ENCODE measurements around the gene STK33. TPM values are rescaled to one million over a fixed set of nuclear protein-coding genes. Genes with fewer than 3 reads are reported as not detected.
A peak's percentile ranks its signal among the peaks of the same experiment; 100 is the strongest.

The STK33 gene
- total and polyA plus RNA-seq, 2 of the 13 experiments (the other 11 are each of a cell fraction or from before 2014, with no cell fraction given), result 2.7 to 12.6 TPM

DNA sequence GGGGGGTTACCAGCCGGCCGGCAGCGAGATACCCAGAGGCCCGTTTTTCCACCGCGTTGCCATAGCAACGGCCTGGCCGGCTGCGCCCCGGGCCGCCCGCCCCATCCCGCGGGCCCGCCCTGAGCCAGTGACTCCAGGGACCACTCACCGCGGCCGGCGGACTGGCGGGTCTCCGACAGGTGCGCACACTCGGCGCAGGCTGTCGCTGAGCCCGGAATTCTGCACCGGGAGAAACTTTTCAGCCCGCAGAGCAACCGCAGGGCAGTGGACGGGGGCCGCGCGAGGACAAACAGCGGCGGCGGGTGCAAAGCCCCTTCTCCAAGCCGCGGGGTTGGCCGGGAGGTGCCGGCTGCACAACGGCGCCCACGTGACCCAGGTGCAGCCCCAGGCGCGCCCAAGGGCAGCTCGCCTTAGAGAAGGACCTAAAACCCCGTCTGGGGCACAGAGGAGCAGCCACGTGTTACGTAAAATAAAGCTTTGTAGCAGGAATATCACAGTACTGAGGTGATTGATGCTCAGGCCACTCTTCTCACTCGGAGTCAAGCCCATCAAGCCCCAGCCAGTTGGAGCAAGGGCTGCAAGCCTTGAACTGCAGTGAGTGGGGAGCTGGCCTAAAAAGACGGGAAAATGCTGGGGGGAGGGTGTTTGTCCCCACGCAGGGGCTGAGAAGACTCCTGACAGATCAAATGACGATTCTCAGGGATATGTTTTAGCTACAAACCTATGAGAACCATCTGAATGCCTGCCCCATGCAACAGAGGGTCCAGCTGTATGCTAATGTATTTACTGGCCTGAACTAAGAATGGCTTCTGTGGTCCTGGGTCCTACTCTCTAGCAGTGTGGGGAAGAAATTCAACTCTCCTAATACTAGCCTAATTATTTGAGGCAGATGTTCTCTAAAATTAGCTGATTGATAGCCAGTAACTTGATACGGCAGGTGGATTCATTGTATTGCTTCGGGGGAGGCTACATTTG, at the start of gene STK33 (continued):
- TF ChIP-seq TCF7 (IDR thresholded peaks at IDR 0.05; ENCODE audit: low read depth) (no peak), CENPX (CRISPR knock-in tag; IDR thresholded peaks at IDR 0.05) (no peak), FOXM1 (CRISPR knock-in tag; IDR thresholded peaks at IDR 0.05) (no peak), TBX2 (CRISPR knock-in tag; IDR thresholded peaks at IDR 0.05; ENCODE audit: borderline replicate concordance) (no peak), TRIM24 (CRISPR knock-in tag; IDR thresholded peaks at IDR 0.05) (no peak), ZBTB42 (CRISPR knock-in tag; IDR thresholded peaks at IDR 0.05) (no peak), ZNF660 (CRISPR knock-in tag; IDR thresholded peaks at IDR 0.05; ENCODE audit: borderline replicate concordance, low read depth) (no peak), FOXC1 (CRISPR knock-in tag; IDR thresholded peaks at IDR 0.05; ENCODE audit: borderline replicate concordance) (0 out of 2 replicates have a peak, but pooled peaks have one; percentile 42), ZBTB38 (CRISPR knock-in tag; IDR thresholded peaks at IDR 0.05) (peak; percentile 34; the same call in 1 of the 2 replicates), ZNF331 (CRISPR knock-in tag; IDR thresholded peaks at IDR 0.05) (no peak; the same call in 1 of the 2 replicates), JUN (CRISPR knock-in tag; IDR thresholded peaks at IDR 0.05) (no peak), DNMT1 (CRISPR knock-in tag; IDR thresholded peaks at IDR 0.05) (no peak)
- TF ChIP-seq, protein P1, sequence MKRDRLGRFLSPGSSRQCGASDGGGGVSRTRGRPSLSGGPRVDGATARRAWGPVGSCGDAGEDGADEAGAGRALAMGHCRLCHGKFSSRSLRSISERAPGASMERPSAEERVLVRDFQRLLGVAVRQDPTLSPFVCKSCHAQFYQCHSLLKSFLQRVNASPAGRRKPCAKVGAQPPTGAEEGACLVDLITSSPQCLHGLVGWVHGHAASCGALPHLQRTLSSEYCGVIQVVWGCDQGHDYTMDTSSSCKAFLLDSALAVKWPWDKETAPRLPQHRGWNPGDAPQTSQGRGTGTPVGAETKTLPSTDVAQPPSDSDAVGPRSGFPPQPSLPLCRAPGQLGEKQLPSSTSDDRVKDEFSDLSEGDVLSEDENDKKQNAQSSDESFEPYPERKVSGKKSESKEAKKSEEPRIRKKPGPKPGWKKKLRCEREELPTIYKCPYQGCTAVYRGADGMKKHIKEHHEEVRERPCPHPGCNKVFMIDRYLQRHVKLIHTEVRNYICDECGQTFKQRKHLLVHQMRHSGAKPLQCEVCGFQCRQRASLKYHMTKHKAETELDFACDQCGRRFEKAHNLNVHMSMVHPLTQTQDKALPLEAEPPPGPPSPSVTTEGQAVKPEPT (CRISPR knock-in tag; IDR thresholded peaks at IDR 0.05; ENCODE audit: low read depth), result peak; percentile 34; the same call in 1 of the 2 replicates
- TF ChIP-seq, protein P2, sequence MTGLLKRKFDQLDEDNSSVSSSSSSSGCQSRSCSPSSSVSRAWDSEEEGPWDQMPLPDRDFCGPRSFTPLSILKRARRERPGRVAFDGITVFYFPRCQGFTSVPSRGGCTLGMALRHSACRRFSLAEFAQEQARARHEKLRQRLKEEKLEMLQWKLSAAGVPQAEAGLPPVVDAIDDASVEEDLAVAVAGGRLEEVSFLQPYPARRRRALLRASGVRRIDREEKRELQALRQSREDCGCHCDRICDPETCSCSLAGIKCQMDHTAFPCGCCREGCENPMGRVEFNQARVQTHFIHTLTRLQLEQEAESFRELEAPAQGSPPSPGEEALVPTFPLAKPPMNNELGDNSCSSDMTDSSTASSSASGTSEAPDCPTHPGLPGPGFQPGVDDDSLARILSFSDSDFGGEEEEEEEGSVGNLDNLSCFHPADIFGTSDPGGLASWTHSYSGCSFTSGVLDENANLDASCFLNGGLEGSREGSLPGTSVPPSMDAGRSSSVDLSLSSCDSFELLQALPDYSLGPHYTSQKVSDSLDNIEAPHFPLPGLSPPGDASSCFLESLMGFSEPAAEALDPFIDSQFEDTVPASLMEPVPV (CRISPR knock-in tag; IDR thresholded peaks at IDR 0.05), result no peak
- TF ChIP-seq, protein P3, sequence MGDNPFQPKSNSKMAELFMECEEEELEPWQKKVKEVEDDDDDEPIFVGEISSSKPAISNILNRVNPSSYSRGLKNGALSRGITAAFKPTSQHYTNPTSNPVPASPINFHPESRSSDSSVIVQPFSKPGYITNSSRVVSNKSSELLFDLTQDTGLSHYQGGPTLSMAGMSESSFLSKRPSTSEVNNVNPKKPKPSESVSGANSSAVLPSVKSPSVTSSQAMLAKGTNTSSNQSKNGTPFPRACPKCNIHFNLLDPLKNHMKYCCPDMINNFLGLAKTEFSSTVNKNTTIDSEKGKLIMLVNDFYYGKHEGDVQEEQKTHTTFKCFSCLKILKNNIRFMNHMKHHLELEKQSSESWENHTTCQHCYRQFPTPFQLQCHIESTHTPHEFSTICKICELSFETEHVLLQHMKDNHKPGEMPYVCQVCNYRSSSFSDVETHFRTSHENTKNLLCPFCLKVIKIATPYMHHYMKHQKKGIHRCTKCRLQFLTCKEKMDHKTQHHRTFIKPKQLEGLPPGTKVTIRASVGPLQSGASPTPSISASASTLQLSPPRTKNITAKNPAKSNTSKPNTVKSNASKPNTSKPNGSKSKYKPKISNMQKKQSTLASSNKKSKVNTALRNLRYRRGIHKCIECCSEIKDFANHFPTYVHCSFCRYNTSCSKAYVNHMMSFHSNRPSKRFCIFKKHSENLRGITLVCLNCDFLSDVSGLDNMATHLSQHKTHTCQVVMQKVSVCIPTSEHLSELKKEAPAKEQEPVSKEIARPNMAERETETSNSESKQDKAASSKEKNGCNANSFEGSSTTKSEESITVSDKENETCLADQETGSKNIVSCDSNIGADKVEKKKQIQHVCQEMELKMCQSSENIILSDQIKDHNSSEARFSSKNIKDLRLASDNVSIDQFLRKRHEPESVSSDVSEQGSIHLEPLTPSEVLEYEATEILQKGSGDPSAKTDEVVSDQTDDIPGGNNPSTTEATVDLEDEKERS (CRISPR knock-in tag; IDR thresholded peaks at IDR 0.05), result no peak
- TF ChIP-seq, protein P4, sequence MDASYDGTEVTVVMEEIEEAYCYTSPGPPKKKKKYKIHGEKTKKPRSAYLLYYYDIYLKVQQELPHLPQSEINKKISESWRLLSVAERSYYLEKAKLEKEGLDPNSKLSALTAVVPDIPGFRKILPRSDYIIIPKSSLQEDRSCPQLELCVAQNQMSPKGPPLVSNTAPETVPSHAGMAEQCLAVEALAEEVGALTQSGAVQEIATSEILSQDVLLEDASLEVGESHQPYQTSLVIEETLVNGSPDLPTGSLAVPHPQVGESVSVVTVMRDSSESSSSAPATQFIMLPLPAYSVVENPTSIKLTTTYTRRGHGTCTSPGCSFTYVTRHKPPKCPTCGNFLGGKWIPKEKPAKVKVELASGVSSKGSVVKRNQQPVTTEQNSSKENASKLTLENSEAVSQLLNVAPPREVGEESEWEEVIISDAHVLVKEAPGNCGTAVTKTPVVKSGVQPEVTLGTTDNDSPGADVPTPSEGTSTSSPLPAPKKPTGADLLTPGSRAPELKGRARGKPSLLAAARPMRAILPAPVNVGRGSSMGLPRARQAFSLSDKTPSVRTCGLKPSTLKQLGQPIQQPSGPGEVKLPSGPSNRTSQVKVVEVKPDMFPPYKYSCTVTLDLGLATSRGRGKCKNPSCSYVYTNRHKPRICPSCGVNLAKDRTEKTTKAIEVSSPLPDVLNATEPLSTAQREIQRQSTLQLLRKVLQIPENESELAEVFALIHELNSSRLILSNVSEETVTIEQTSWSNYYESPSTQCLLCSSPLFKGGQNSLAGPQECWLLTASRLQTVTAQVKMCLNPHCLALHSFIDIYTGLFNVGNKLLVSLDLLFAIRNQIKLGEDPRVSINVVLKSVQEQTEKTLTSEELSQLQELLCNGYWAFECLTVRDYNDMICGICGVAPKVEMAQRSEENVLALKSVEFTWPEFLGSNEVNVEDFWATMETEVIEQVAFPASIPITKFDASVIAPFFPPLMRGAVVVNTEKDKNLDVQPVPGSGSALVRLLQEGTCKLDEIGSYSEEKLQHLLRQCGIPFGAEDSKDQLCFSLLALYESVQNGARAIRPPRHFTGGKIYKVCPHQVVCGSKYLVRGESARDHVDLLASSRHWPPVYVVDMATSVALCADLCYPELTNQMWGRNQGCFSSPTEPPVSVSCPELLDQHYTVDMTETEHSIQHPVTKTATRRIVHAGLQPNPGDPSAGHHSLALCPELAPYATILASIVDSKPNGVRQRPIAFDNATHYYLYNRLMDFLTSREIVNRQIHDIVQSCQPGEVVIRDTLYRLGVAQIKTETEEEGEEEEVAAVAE (CRISPR knock-in tag; IDR thresholded peaks at IDR 0.05; ENCODE audit: borderline replicate concordance), result no peak
